Smooth muscle cell (in vitro differentiated cells): Measurements from ENCODE around the gene CPS1. TPM values are rescaled to one million over a fixed set of nuclear protein-coding genes. Genes with fewer than 3 reads are reported as not detected.

Experiments used
- DNase-seq: peaks from one replicate; lab custom pipeline; 2025; ENCODE audit not compliant: unreplicated experiment; lab: John Stamatoyannopoulos, UW
- H2AFZ ChIP-seq: fragments of 200-600 bp; sonication (generic); 2 replicates; pipeline ENCODE4 v1.6.0; 2016; ENCODE audit warnings: antibody characterized with exemption, low read depth, mild to moderate bottlenecking
- H3F3A ChIP-seq: fragments of 200-600 bp; sonication (generic); 2 replicates; pipeline ENCODE4 v1.6.0; 2017; ENCODE audit warnings: antibody characterized with exemption, low read depth
- H3K27ac ChIP-seq: fragments of 200-600 bp; sonication (generic); 2 replicates; pipeline ENCODE4 v1.5.1; 2016; ENCODE audit warnings: low read depth, mild to moderate bottlenecking
- H3K27me3 ChIP-seq: fragments of 200-600 bp; sonication (generic); 2 replicates; pipeline ENCODE4 v1.6.1; 2016; ENCODE audit warnings: low read depth, mild to moderate bottlenecking
- H3K36me3 ChIP-seq: fragments of 200-600 bp; sonication (generic); 2 replicates; pipeline ENCODE4 v1.5.1; 2016; ENCODE audit warnings: low read depth
- H3K4me1 ChIP-seq: fragments of 200-600 bp; sonication (generic); 2 replicates; pipeline ENCODE4 v1.5.1; 2016; ENCODE audit warnings: low read depth
- H3K4me2 ChIP-seq: fragments of 200-600 bp; sonication (generic); 2 replicates; pipeline ENCODE4 v1.6.0; 2016; ENCODE audit warnings: mild to moderate bottlenecking
- H3K4me3 ChIP-seq: fragments of 200-600 bp; sonication (generic); 2 replicates; pipeline ENCODE4 v1.5.1; 2016; ENCODE audit warnings: mild to moderate bottlenecking
- H3K79me2 ChIP-seq: fragments of 200-600 bp; sonication (generic); 2 replicates; pipeline ENCODE4 v1.6.0; 2016; ENCODE audit warnings: low read depth, mild to moderate bottlenecking
- H3K9ac ChIP-seq: fragments of 200-600 bp; sonication (generic); 2 replicates; pipeline ENCODE4 v1.6.0; 2016; ENCODE audit warnings: low read depth
- H3K9me3 ChIP-seq: fragments of 200-600 bp; sonication (generic); replicated peaks from 2 replicates; pipeline ENCODE4 v1.5.1; 2016; ENCODE audit warnings: low read depth
- H4K20me1 ChIP-seq: fragments of 200-600 bp; sonication (generic); 2 replicates; pipeline ENCODE4 v1.6.0; 2016; ENCODE audit warnings: low read depth
- CTCF ChIP-seq: fragments of 200-600 bp; sonication (generic); IDR thresholded peaks from 2 replicates; pipeline ENCODE4 v1.5.1; 2017; ENCODE audit warnings: borderline replicate concordance, mild to moderate bottlenecking, antibody characterized with exemption; ENCODE audit not compliant: insufficient read depth, poor library complexity, severe bottlenecking
- WGBS: methylation state at CpG from one replicate; pipeline ENCODE4 v1.1.7; 2016; ENCODE audit warnings: low lambda C conversion rate; 5-methylcytosine and 5-hydroxymethylcytosine counted together
- polyA plus RNA-seq: library from polyadenylated mRNA; unstranded; fragments of >200 nt; fragmentation: Nextera tagmentation; extraction: Ambion mirVana; gene quantifications from 2 replicates; pipeline ENCODE4 v1.2.1, GENCODE V29; 2016
- total RNA-seq: library from RNA; depleted of rRNA; stranded (reverse); fragments of >200 nt; gene quantifications from 2 replicates; pipeline ENCODE4 v1.2.3, GENCODE V29; 2014

Gene CPS1
- total and polyA plus RNA-seq, 2 experiments from 2014 or later = 0.63 to 8.3 TPM

DNA sequence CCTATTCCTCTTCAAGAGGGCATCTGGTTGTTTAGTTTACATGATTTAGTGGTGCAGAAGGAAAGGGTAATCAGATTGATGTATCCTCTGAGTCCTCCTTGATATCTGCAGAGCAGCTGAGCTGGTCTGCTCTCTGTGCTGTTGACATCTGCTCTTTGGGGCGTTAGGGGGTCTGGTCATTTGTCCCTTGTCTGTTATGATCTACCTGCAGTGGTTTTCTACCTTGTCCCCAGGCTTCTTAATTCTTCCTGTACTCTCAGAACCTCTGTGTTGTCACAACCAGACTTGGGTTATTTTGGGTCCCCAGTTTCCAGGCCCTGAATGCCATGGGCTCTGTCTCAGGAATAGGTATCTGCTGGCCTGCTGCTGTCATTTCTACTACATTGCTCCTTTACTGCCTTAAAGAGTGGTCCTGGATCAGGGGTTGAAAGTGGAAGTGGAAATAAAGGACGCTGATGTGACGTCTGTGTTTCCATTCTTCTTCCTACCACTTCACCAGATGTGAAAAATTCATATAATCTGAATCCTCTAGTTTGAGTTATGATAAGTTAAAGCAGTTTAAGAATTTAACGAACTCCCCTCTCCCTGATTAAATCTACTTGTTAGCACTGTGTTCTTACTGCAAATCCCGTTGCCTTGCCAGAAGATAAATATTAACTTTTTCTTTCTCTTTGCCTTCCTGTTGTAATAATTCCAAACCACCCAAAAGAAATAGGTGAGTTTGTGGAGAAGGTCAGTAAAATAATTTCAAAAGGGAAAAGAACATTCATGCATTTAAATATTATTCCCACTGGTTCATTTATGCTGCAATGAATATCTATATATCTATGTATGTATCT is 16.6 kb upstream of the CPS1 start:
- H3F3A ChIP-seq = no peaks in the 10 kb centered on the region
- TF ChIP-seq CTCF = no peak
- no peak for DNase-seq
- no peaks in the 10 kb centered on the region for H4K20me1 ChIP-seq
- H3K27ac ChIP-seq = no peak overlapping the region
- no peak overlapping the region for H3K4me3 ChIP-seq
- no peaks in the 10 kb centered on the region for H3K27me3 ChIP-seq
- H3K9ac ChIP-seq = no peak overlapping the region
- 67% methylated on average over 5 of the region's 5 CpGs for WGBS
- no peaks in the 10 kb centered on the region for H3K79me2 ChIP-seq
- no peak overlapping the region for H2AFZ ChIP-seq
- no peaks in the 10 kb centered on the region for H3K9me3 ChIP-seq
- H3K4me1 ChIP-seq = no peaks in the 10 kb centered on the region
- no peaks in the 10 kb centered on the region for H3K36me3 ChIP-seq
- no peak overlapping the region for H3K4me2 ChIP-seq

DNA sequence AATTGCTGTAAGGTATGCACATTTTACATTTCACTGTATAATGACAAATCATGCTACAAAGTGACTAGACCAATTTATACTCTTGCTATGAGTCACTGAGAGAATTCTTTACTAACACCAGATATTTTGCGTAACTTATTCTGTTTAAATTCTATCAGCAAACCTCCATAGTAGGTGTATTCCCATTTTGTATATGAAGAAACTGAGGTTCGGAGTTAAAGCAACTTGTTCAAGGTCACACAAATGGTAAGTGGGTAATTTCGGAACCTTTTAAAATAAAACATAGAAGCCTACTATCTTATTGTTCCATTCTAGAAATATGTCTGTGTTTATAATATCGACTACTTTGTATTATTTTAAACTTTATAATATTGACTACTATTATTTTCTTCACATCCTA is 15.9 kb upstream of the CPS1 start:
- no peak for DNase-seq
- TF ChIP-seq CTCF = no peak
- H3K79me2 ChIP-seq = no peaks in the 10 kb centered on the region
- H3K27ac ChIP-seq = no peak overlapping the region
- no peak overlapping the region for H3K4me2 ChIP-seq
- no peaks in the 10 kb centered on the region for H3K4me1 ChIP-seq
- H3K36me3 ChIP-seq = no peaks in the 10 kb centered on the region
- no peak overlapping the region for H2AFZ ChIP-seq
- WGBS = 94% methylated on average over 4 of the region's 4 CpGs
- H3K4me3 ChIP-seq = no peak overlapping the region
- H3K9me3 ChIP-seq = no peaks in the 10 kb centered on the region
- H3F3A ChIP-seq = no peaks in the 10 kb centered on the region
- no peaks in the 10 kb centered on the region for H4K20me1 ChIP-seq
- H3K9ac ChIP-seq = no peak overlapping the region
- no peaks in the 10 kb centered on the region for H3K27me3 ChIP-seq

GRCh38 chr2:210540900-210541289 is 15.5 kb upstream of the CPS1 start:
- Histone ChIP-seq H3K9ac (no peak overlapping the region), H3K4me2 (no peak overlapping the region), H2AFZ (no peak overlapping the region), H3F3A (no peaks in the 10 kb centered on the region), H3K36me3 (no peaks in the 10 kb centered on the region), H3K4me1 (no peaks in the 10 kb centered on the region), H4K20me1 (no peaks in the 10 kb centered on the region), H3K27me3 (no peaks in the 10 kb centered on the region), H3K9me3 (no peaks in the 10 kb centered on the region), H3K4me3 (no peak overlapping the region), H3K27ac (no peak overlapping the region), H3K79me2 (no peaks in the 10 kb centered on the region)
- TF ChIP-seq CTCF = no peak
- DNase-seq = no peak
- WGBS = 68% methylated on average over 2 of the region's 2 CpGs
